A549 (cell line): ENCODE data around the gene MAP7D1. TPM values are rescaled to one million over a fixed set of nuclear protein-coding genes. Genes with fewer than 3 reads are reported as not detected.
"Not testable (repeated sequence)": the region's sequence is repeated elsewhere in the genome, so short reads cannot be mapped to it uniquely, and the experiment has no call there.

Experiments used
- ATAC-seq, 2 experiments: fragments of 200-7000 bp in 1 of 2; fragments of >200 bp in 1 of 2; cut with Nextera tagmentation in 1 of 2; cut with Tn5 transposase in 1 of 2; 3 replicates each; pipeline versions ENCODE4 v1.8.0 to v1.9.1; 2018 to 2020; ENCODE audit warnings: mild to moderate bottlenecking in 1 of 2, moderate library complexity in 1 of 2
- CTCF ChIA-PET: fragments of 300-600 bp; sonication (Branson Sonifier 250); formaldehyde crosslinking; extraction: SDS; loops from one replicate; lab custom pipeline; 2021; ENCODE audit warnings: antibody characterized with exemption, inconsistent platforms; lab: Yijun Ruan, JAX
- POLR2A ChIA-PET: fragments of 350-600 bp; formaldehyde crosslinking; extraction: SDS; loops from one replicate; lab custom pipeline; 2021; ENCODE audit warnings: antibody characterized with exemption, inconsistent platforms; lab: Yijun Ruan, JAX
- DNase-seq, 2 experiments: peaks; one replicate each; pipeline versions ENCODE4 v3.0.0 to v3.0.0-alpha.2; 2011 to 2016; ENCODE audit warnings: low read depth in 1 of 2, low spot score in 1 of 2
- FAIRE-seq: peaks from 2 replicates; lab custom pipeline; 2011; peaks lifted over from hg19 to GRCh38; lab: Jason Lieb, UNC
- H3K27ac ChIP-seq, 2 experiments: fragments of >200 bp; sonication (Bioruptor Twin); formaldehyde crosslinking; 3 replicates each; pipeline ENCODE4 v1.5.1; 2016 to 2017
- H3K4me1 ChIP-seq: fragments of >200 bp; sonication (Bioruptor Twin); formaldehyde crosslinking; 3 replicates; pipeline ENCODE4 v1.6.1; 2016
- H3K4me2 ChIP-seq: fragments of >200 bp; sonication (Bioruptor Twin); formaldehyde crosslinking; 3 replicates; pipeline ENCODE4 v1.6.1; 2016
- H3K4me3 ChIP-seq: fragments of >200 bp; sonication (Bioruptor Twin); formaldehyde crosslinking; 3 replicates; pipeline ENCODE4 v1.5.1; 2016
- H3K9me3 ChIP-seq: fragments of >200 bp; sonication (Bioruptor Twin); formaldehyde crosslinking; 3 replicates; pipeline ENCODE4 v1.6.1; 2016
- ATOH8 ChIP-seq: fragments of 250-450 bp; sonication (Bioruptor Pico); IDR thresholded peaks from 2 replicates; pipeline ENCODE4 v1.5.0; 2020; ENCODE audit warnings: low read depth, mild to moderate bottlenecking, moderate library complexity
- BCL3 ChIP-seq: fragments of >200 bp; sonication (Bioruptor Twin); formaldehyde crosslinking; IDR thresholded peaks from 3 replicates; pipeline ENCODE4 v1.6.1; 2016
- CBX2 ChIP-seq: fragments of 200-600 bp; sonication (generic); IDR thresholded peaks from 2 replicates; pipeline ENCODE4 v1.6.1; 2016; ENCODE audit warnings: low read depth, mild to moderate bottlenecking, borderline replicate concordance
- CEBPB ChIP-seq, 2 experiments: fragments of >200 bp in 1 of 2; sonication (Bioruptor Twin) in 1 of 2; formaldehyde crosslinking in 1 of 2; IDR thresholded peaks; 2 replicates each; pipeline ENCODE4 v1.6.1; 2012 to 2016
- CTCF ChIP-seq: fragments of >200 bp; sonication (Bioruptor Twin); formaldehyde crosslinking; IDR thresholded peaks from 3 replicates; pipeline ENCODE4 v1.5.1; 2016
- FOSB ChIP-seq: fragments of 250-450 bp; sonication (Bioruptor Pico); IDR thresholded peaks from 2 replicates; pipeline ENCODE4 v1.5.0; 2020; ENCODE audit warnings: mild to moderate bottlenecking, moderate library complexity
- FOSL2 ChIP-seq, 2 experiments: fragments of 450-650 bp in 1 of 2; fragments of >200 bp in 1 of 2; sonication (Bioruptor Twin) in 1 of 2; formaldehyde crosslinking; IDR thresholded peaks; 2 replicates each; pipeline versions ENCODE4 v1.5.0 to v1.6.1; 2016 to 2020; ENCODE audit warnings: mild to moderate bottlenecking in 1 of 2, moderate library complexity in 1 of 2
- FOXS1 ChIP-seq: fragments of 250-450 bp; sonication (Bioruptor Pico); IDR thresholded peaks from 2 replicates; pipeline ENCODE4 v1.5.0; 2020; ENCODE audit warnings: mild to moderate bottlenecking, moderate library complexity
- HOXB13 ChIP-seq: fragments of 250-450 bp; sonication (Bioruptor Pico); IDR thresholded peaks from 2 replicates; pipeline ENCODE4 v1.5.0; 2020; ENCODE audit warnings: low read depth, mild to moderate bottlenecking, moderate library complexity
- JUNB ChIP-seq: fragments of >200 bp; sonication (Bioruptor Twin); formaldehyde crosslinking; IDR thresholded peaks from 2 replicates; pipeline ENCODE4 v1.6.1; 2016
- MAFK ChIP-seq: fragments of 450-650 bp; IDR thresholded peaks from 2 replicates; pipeline ENCODE4 v1.6.1; 2014; ENCODE audit not compliant: partially characterized antibody
- MYC ChIP-seq: IDR thresholded peaks from 2 replicates; pipeline ENCODE4 v1.6.1; 2012; ENCODE audit warnings: mild to moderate bottlenecking, inconsistent platforms, low read length, improper control_type of control experiment, borderline replicate concordance
- NFE2L2 ChIP-seq: fragments of 150-350 bp; conservative IDR thresholded peaks from 2 replicates; pipeline ENCODE4 v1.6.1; 2014; ENCODE audit warnings: low read length
- NPAS2 ChIP-seq: fragments of 250-450 bp; sonication (Bioruptor Pico); IDR thresholded peaks from 2 replicates; pipeline ENCODE4 v1.8.0; 2022; ENCODE audit warnings: mild to moderate bottlenecking, moderate library complexity, borderline replicate concordance
- PHF8 ChIP-seq: fragments of 200-600 bp; sonication (generic); IDR thresholded peaks from 2 replicates; pipeline ENCODE4 v1.6.1; 2016; ENCODE audit warnings: low read depth, mild to moderate bottlenecking, antibody characterized with exemption, moderate library complexity, borderline replicate concordance
- POLR2A ChIP-seq: IDR thresholded peaks from 2 replicates; pipeline ENCODE4 v1.6.1; 2012; ENCODE audit warnings: mild to moderate bottlenecking, low read length
- RAD21 ChIP-seq, 2 experiments: fragments of >200 bp in 1 of 2; sonication (Bioruptor Twin) in 1 of 2; formaldehyde crosslinking in 1 of 2; IDR thresholded peaks in 1 of 2; conservative IDR thresholded peaks in 1 of 2; 2 replicates in 1 of 2; 3 replicates in 1 of 2; pipeline ENCODE4 v1.6.1; 2012 to 2018; ENCODE audit warnings: inconsistent platforms in 1 of 2
- RARB ChIP-seq: fragments of 250-450 bp; sonication (Bioruptor Pico); IDR thresholded peaks from 2 replicates; pipeline ENCODE4 v1.8.0; 2021; ENCODE audit warnings: mild to moderate bottlenecking, moderate library complexity
- SMC3 ChIP-seq: fragments of >200 bp; sonication (Bioruptor Twin); formaldehyde crosslinking; IDR thresholded peaks from 3 replicates; pipeline ENCODE4 v1.6.1; 2018; ENCODE audit warnings: inconsistent platforms
- TFCP2L1 ChIP-seq: fragments of 250-450 bp; sonication (Bioruptor Pico); IDR thresholded peaks from 2 replicates; pipeline ENCODE4 v1.5.0; 2021; ENCODE audit warnings: mild to moderate bottlenecking
- ZFP36 ChIP-seq: fragments of 450-650 bp; IDR thresholded peaks from 2 replicates; pipeline ENCODE4 v1.6.1; 2014; ENCODE audit warnings: borderline replicate concordance; ENCODE audit not compliant: partially characterized antibody
- ZSCAN20 ChIP-seq: fragments of 250-450 bp; sonication (Bioruptor Pico); IDR thresholded peaks from 2 replicates; pipeline ENCODE4 v1.8.0; 2022; ENCODE audit warnings: mild to moderate bottlenecking, moderate library complexity
- WGBS: methylation state at CpG from one replicate; pipeline ENCODE4 v1.1.6; 2017; ENCODE audit errors: missing lambda C conversion rate; 5-methylcytosine and 5-hydroxymethylcytosine counted together
- polyA plus RNA-seq, 4 experiments: library from polyadenylated mRNA; depleted of rRNA in 3 of 4; stranded (reverse); fragments of >200 nt; fragmentation: RNase III in 1 of 4; extraction: RNeasy Plus Mini Kit Qiagen cat#74134 plus additional on column Dnase treatment in 1 of 4; gene quantifications; 2 replicates in 3 of 4; 3 replicates in 1 of 4; pipeline ENCODE4 v1.2.3, GENCODE V29; 2011 to 2017
- TF ChIP-seq, protein P1 (sequence below): IDR thresholded peaks from 2 replicates; pipeline ENCODE4 v1.6.1; 2012
- TF ChIP-seq, protein P2 (sequence below): IDR thresholded peaks from 2 replicates; pipeline ENCODE4 v1.6.1; 2012; ENCODE audit warnings: low read depth, borderline replicate concordance

MAP7D1 gene
- polyA plus RNA-seq, 2 of the 4 experiments (the other 2 are of a cell fraction) = 16.4 to 74.9 TPM

GRCh38 chr1:36187800-36188593 lies 32.0 kb downstream of the MAP7D1 start:
- 0% methylated on average over 6 of the region's 9 CpGs for WGBS
- no peak for TF ChIP-seq NFE2L2
- peak; percentile 68 for TF ChIP-seq CTCF
- TF ChIP-seq, protein P1, sequence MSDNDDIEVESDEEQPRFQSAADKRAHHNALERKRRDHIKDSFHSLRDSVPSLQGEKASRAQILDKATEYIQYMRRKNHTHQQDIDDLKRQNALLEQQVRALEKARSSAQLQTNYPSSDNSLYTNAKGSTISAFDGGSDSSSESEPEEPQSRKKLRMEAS = 0 out of 2 replicates have a peak, but pooled peaks have one; percentile 18
- TF ChIP-seq CBX2 = no peak
- TF ChIP-seq FOSL2 (IDR thresholded peaks at IDR 0.05) = no peak
- TF ChIP-seq FOSL2 (CRISPR knock-in tag; IDR thresholded peaks at IDR 0.05) = 0 out of 2 replicates have a peak, but pooled peaks have one; percentile 25
- TF ChIP-seq FOXS1 (CRISPR knock-in tag) = no peak
- peak; percentile 89 to 92 for TF ChIP-seq RAD21 (conservative IDR thresholded peaks at IDR 0.05 in 1 of 2, IDR thresholded peaks at IDR 0.05 in 1 of 2)
- TF ChIP-seq NPAS2 (CRISPR knock-in tag) = no peak
- TF ChIP-seq BCL3 = no peak
- TF ChIP-seq ZFP36 = no peak
- TF ChIP-seq SMC3 = peak; percentile 93
- Histone ChIP-seq H3K9me3 (no peaks in the 10 kb centered on the region), H3K4me1 (peaks cover 8% of the 10 kb centered on the region), H3K4me2 (peak overlapping the region; percentile 67), H3K4me3 (no peak overlapping the region), H3K27ac (peak overlapping the region; percentile 88 to 90)
- FAIRE-seq (peak; percentile 94), DNase-seq (peak; percentile 81 to 88), ATAC-seq (peak; percentile 96 to 98)
- ChIA-PET CTCF (interaction anchor here (0.7 to 8.1 kb wide), 54 partner anchors 9 to 235 kb away, joined by 3 to 114 read pairs (median 6); partner anchors contain the start of genes SH3D21, THRAP3 and TRAPPC3), POLR2A (interaction anchor here (1.9 to 2.2 kb wide), 2 partner anchors 32 to 38 kb away, joined by 7 to 21 read pairs; partner anchors contain the start of genes MAP7D1 and TRAPPC3)

- DNase-seq, H3K4me3 ChIP-seq, POLR2A ChIA-PET, H3K9me3 ChIP-seq, H3K4me2 ChIP-seq, FAIRE-seq, ATAC-seq, H3K27ac ChIP-seq: not testable (repeated sequence)
- H3K4me1 ChIP-seq = peaks cover 22% of the 10 kb centered on the region
- no CpG with 5 or more reads among the region's 12 CpGs for WGBS
- CTCF ChIA-PET = interaction anchor here (0.8 to 2.2 kb wide), 3 partner anchors 9 to 47 kb away, joined by 3 to 7 read pairs (median 3); partner anchors contain the start of gene TRAPPC3
These were observed 40.8 kb downstream of the MAP7D1 start for GRCh38 chr1:36196805-36197204.

- POLR2A ChIA-PET = no interaction called here
- no peak overlapping the region for H3K4me3 ChIP-seq
- FAIRE-seq (no peak), DNase-seq (no peak), ATAC-seq (no peak)
- H3K9me3 ChIP-seq = no peaks in the 10 kb centered on the region
- H3K27ac ChIP-seq = peak overlapping the region in 1 of 2 experiments; percentile 76; a peak in 1 of 6 replicates
- H3K4me2 ChIP-seq = no peak overlapping the region
- H3K4me1 ChIP-seq = peaks cover 30% of the 10 kb centered on the region
- WGBS = 89% methylated on average over 5 of the region's 5 CpGs
- CTCF ChIA-PET = interaction anchor here (1.4 to 1.9 kb wide), 4 partner anchors 10 to 87 kb away, joined by 3 to 8 read pairs (median 6); partner anchors contain the start of gene TRAPPC3
- no peak for TF ChIP-seq TFCP2L1 (CRISPR knock-in tag)
- no peak for TF ChIP-seq ATOH8 (CRISPR knock-in tag)
- TF ChIP-seq JUNB = no peak
- no peak for TF ChIP-seq PHF8
- TF ChIP-seq MYC = no peak
- TF ChIP-seq ZSCAN20 (CRISPR knock-in tag) = no peak
- no peak for TF ChIP-seq BCL3
- no peak for TF ChIP-seq CEBPB (IDR thresholded peaks at IDR 0.05)
- no peak for TF ChIP-seq POLR2A
- TF ChIP-seq, protein P1 = no peak
- no peak for TF ChIP-seq FOSB (CRISPR knock-in tag)
- TF ChIP-seq, protein P2, sequence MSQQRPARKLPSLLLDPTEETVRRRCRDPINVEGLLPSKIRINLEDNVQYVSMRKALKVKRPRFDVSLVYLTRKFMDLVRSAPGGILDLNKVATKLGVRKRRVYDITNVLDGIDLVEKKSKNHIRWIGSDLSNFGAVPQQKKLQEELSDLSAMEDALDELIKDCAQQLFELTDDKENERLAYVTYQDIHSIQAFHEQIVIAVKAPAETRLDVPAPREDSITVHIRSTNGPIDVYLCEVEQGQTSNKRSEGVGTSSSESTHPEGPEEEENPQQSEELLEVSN = no peak
- no peak for TF ChIP-seq RARB (CRISPR knock-in tag)
- TF ChIP-seq NFE2L2 = no peak
- no peak for TF ChIP-seq MAFK
- no peak for TF ChIP-seq HOXB13
- TF ChIP-seq FOSL2 (IDR thresholded peaks at IDR 0.05) = no peak
- TF ChIP-seq FOSL2 (CRISPR knock-in tag; IDR thresholded peaks at IDR 0.05) = no peak
These were observed 42.7 kb downstream of the MAP7D1 start for GRCh38 chr1:36198641-36199040.
